Pulmonary artery endothelial cell (primary cell): ENCODE data around the gene RNF222. TPM values are rescaled to one million over a fixed set of nuclear protein-coding genes. Genes with fewer than 3 reads are reported as not detected.

Experiments used
- DNase-seq: peaks from one replicate; pipeline ENCODE4 v3.0.0-alpha.2; 2011; ENCODE audit warnings: low read depth, low spot score
- total RNA-seq: library from RNA; depleted of rRNA; stranded (reverse); fragments of >200 nt; gene quantifications from 2 replicates; pipeline ENCODE4 v1.2.3, GENCODE V29; 2014

RNF222 gene, protein sequence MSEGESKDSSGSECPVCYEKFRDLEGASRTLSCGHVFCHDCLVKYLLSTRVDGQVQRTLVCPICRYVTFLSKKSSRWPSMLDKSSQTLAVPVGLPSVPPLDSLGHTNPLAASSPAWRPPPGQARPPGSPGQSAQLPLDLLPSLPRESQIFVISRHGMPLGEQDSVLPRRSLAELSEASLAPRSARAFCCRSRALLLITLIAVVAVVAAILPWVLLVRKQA
- not detected in 2 replicates for total RNA-seq

DNA sequence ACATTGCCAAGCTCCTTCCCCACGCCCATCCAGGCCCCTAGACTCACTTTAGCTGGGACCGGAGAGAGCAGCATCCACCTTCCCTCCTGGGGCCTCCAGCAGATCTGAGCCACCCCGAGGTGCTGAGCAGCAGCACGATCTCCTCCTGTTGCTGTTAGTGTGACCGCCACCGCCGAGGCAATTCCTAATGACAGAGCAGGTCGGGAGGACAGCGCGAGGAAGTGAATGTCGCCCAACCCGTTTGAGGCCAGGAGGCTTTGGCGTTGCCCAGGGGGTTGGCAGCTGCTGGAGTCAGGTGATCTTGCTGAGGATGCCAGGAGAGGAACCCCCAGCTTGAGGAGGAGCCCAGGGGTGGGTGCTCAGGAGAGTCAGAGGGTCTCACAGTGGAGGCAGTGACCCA lies at the start of gene RNF222:
Gene RNF222 (minus strand): TSS at position 192 of the 400 bp plus-strand sequence. CDS start 4,366 bp downstream, outside the sequence.
- DNase-seq = no peak

- no peak for DNase-seq
Measured at GRCh38 chr17:8445536-8445935, 47.9 kb upstream of the RNF222 start.

DNA sequence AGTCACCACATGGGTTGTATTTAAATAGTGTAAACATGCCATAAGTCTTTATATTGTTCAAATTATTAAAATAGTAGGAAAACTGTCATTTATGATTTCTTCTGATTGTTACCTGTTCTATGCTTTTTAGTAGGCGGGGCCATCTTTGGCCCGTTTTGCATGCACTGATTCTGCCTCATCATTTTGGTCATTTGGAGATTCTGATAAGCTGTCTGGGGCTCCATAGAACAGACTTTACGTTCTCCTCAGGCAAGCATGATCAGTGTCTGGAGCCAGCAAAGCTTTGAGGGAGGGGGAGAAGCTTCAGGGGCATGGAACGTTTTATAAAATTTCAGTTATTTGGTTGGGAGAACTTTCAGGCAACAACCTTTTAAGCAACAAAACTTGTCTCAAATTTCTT lies 46.9 kb upstream of the RNF222 start:
- no peak for DNase-seq

- DNase-seq = no peak
Measured at GRCh38 chr17:8443756-8444155, 46.1 kb upstream of the RNF222 start.

GRCh38 chr17:8442310-8442709 lies 44.7 kb upstream of the RNF222 start:
- DNase-seq = no peak

DNA sequence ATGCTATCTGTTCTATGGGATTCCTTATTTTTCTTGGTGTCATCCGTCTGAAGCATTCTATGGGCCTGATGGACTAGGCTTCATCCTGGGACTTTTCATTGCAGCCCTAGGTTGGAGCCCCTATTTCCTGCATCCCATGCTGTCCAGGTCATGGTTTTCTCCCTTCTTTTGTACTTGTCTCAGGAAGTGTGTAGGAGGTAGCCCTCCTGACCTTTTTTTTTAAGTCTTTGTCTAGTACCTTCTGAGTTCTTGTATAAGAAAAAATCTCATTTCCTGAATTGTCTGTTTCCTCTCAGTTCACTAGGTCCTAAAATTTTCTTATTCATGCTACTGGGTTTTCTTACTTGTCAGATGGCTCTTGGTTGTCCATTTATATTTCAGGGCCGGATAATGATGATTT lies 44.1 kb upstream of the RNF222 start:
- no peak for DNase-seq

DNA sequence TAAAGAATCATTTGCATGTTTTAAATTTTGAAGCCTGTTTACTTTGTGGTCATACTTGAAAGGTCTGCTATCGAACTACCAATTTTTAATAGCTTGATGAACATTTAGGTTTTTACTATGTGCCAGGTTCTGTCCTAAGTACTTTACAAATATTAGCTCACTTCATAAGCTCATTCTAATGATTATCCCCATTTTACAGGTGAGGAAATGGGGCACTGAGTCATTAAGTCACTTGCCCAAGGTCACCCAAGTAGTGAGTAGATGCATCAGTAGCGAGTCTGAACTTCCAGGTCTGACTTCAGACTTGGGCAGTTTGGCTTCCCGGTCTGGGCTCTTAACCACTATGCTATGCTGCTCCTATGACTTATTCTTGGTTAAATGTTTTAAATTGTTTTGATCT lies 42.1 kb upstream of the RNF222 start:
- DNase-seq = no peak

GRCh38 chr17:8438441-8438840 lies 40.8 kb upstream of the RNF222 start:
- no peak for DNase-seq

GRCh38 chr17:8436844-8437171 lies 39.2 kb upstream of the RNF222 start:
- no peak for DNase-seq

GRCh38 chr17:8436169-8436843 lies 38.7 kb upstream of the RNF222 start:
- DNase-seq = no peak

- peak; percentile 92 for DNase-seq
Measured at GRCh38 chr17:8435245-8436168, 37.9 kb upstream of the RNF222 start, which contains the start of gene NDEL1. Gene NDEL1, plus strand, starts transcription at chr17:8435884. Its CDS starts 8,388 bp downstream, at chr17:8444272.

DNA sequence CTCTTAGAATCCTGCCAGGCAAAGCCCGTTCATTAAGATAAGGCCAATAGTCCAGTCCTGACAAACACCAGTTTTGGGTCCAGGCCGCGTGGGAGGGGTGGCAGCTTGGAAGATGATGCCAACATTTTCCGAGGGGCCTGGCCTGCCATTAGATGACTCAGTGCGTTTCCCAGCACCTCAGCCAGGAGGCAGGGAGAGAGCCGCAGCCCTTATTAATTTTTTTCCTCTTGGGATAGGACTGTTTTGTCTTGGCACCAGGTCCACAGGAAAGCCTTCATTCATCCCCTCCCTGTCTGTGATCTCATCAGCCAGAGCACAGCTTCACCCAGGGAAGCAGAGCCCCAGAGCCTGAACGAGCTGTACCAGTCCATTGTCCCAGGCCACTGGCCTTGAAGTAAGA lies 33.3 kb upstream of the RNF222 start:
- DNase-seq = no peak

- no peak for DNase-seq
Measured at GRCh38 chr17:8426802-8427201, 29.2 kb upstream of the RNF222 start.

GRCh38 chr17:8426094-8426720 lies 28.6 kb upstream of the RNF222 start:
- no peak for DNase-seq

DNA sequence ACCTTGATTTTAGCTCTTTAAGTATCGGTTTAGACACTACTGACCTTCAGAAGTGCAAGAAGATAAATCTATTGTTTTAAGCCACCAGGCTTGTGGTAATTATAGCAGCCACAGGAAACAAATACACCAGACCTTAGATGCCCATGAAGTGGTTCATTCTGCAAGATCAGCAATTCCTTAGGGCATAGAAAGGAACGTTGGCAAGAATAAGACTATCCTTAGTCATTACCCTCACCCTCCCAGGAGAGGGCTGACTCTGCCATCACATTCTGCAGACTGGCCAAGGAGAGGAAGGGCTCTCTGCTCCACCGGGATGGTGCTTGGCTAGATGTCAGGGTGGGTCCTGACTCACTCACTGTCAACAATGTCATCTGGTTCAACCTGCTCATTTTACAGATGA lies 23.9 kb upstream of the RNF222 start:
- no peak for DNase-seq

- DNase-seq = peak; percentile 87
Measured at GRCh38 chr17:8420041-8420934, 22.7 kb upstream of the RNF222 start.

DNA sequence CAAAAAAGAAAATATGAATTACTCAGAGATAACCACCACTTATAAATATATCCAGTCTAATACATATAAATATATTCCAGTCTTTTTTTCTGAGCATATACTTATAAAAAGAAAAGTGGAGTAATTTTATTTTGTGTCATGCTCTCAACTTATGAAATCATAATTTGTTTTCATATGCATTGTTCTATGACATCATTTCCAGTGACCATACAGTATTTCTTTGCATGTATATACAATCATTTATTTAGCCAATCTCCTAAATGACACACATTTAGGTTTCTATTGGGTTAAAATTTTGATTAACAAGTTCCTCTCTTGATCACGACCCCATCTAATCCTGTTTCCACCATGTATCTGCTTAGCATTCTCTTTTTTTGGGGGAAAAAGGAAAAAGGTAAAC lies 21.7 kb upstream of the RNF222 start:
- DNase-seq = no peak

- DNase-seq = no peak
Measured at GRCh38 chr17:8418471-8418870, 20.8 kb upstream of the RNF222 start.

GRCh38 chr17:8417806-8418205 lies 20.2 kb upstream of the RNF222 start:
- DNase-seq = no peak

GRCh38 chr17:8413938-8414337 lies 16.3 kb upstream of the RNF222 start:
- no peak for DNase-seq

- DNase-seq = no peak
Measured at GRCh38 chr17:8413328-8413727, 15.7 kb upstream of the RNF222 start.
